Raji (cell line): ENCODE data around the gene TAF5.

ENCODE experiments used
- POLR2A ChIP-seq: IDR thresholded peaks from 2 replicates; pipeline ENCODE4 v1.6.1; 2011; ENCODE audit warnings: low read depth, low read length, control low read depth; ENCODE audit not compliant: insufficient read depth

The TAF5 gene

GRCh38 chr10:103396067-103396788 lies 28.5 kb downstream of the TAF5 start, which contains the start of the genes ATP5MK and PDCD11:
ATP5MK (minus strand) TSS chr10:103396475; CDS start chr10:103392457, 4,018 bp downstream.
PDCD11 (plus strand) TSS chr10:103396626; CDS start chr10:103398427, 1,801 bp downstream.
- TF ChIP-seq POLR2A, result peak; percentile 98

- no peak for TF ChIP-seq POLR2A
Observed at GRCh38 chr10:103396789-103397087, 29.0 kb downstream of the TAF5 start.

- TF ChIP-seq POLR2A, result no peak
Observed at GRCh38 chr10:103397191-103397825, 29.5 kb downstream of the TAF5 start.

- TF ChIP-seq POLR2A, result no peak
Observed at GRCh38 chr10:103413564-103413963, 45.8 kb downstream of the TAF5 start.

GRCh38 chr10:103415581-103415980 lies 47.8 kb downstream of the TAF5 start:
- TF ChIP-seq POLR2A, result no peak

- no peak for TF ChIP-seq POLR2A
Observed at GRCh38 chr10:103416436-103417147, 48.8 kb downstream of the TAF5 start.

- TF ChIP-seq POLR2A, result no peak
Observed at GRCh38 chr10:103417601-103418000, 49.8 kb downstream of the TAF5 start.

- TF ChIP-seq POLR2A, result no peak
Observed at GRCh38 chr10:103419101-103419500, 51.3 kb downstream of the TAF5 start.

GRCh38 chr10:103423748-103424147 lies 56.0 kb downstream of the TAF5 start:
- TF ChIP-seq POLR2A, result no peak

GRCh38 chr10:103427866-103428265 lies 60.1 kb downstream of the TAF5 start:
- TF ChIP-seq POLR2A, result no peak

GRCh38 chr10:103428989-103429643 lies 61.3 kb downstream of the TAF5 start:
- no peak for TF ChIP-seq POLR2A

GRCh38 chr10:103429647-103430046 lies 61.9 kb downstream of the TAF5 start:
- no peak for TF ChIP-seq POLR2A

GRCh38 chr10:103431902-103432301 lies 64.1 kb downstream of the TAF5 start:
- no peak for TF ChIP-seq POLR2A

GRCh38 chr10:103433858-103434257 lies 66.1 kb downstream of the TAF5 start:
- TF ChIP-seq POLR2A, result no peak
